Left lobe of liver (tissue), 2 donors: ENCODE data around the gene DIO1. TPM values are rescaled to one million over a fixed set of nuclear protein-coding genes. Genes with fewer than 3 reads are reported as not detected.
A peak's percentile ranks its signal among the peaks of the same experiment; 100 is the strongest.

Source experiments
- ATAC-seq: fragments of 200-7000 bp; cut with Tn5 transposase; one replicate; pipeline ENCODE4 v1.9.1; 2020; ENCODE audit warnings: mild to moderate bottlenecking, moderate library complexity
- DNase-seq: peaks from one replicate; pipeline ENCODE4 v3.0.0-alpha.2; 2020; ENCODE audit warnings: low spot score
- total RNA-seq: library from RNA; stranded (reverse); gene quantifications from one replicate; pipeline ENCODE4 v1.2.1, GENCODE V29; 2021
- donor health status: DM: no; HTN: no; CAD: no; lungs with moderate emphysema.
- donor health status: DM: no; HTN: yes; CAD: no.

The DIO1 gene
- total RNA-seq, 1 donor from 2014 or later = 39.4 TPM

GRCh38 chr1:53938136-53938830, 44.3 kb downstream of the DIO1 start:
- no peak for ATAC-seq
- DNase-seq = no peak

GRCh38 chr1:53942127-53942957, 48.4 kb downstream of the DIO1 start:
- no peak for ATAC-seq
- no peak for DNase-seq

DNA sequence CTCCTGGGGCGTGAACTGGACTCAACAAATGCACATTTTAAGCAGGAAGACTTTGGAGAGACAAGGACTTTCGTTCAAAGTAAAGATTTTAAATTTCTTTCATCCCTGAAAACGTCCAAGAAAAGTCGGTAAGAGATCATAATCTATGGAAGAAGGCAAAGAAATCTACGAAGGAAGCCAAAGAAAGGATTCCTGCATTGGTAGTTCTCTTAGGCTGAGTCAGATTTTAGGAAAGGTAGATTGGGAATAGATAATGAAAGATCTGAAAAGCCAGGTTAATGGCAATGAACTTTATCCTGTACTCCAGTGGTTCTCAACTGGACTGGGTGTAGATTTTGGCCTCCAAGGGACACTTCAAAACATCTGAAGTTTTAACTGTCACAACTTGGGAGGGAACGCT, 49.1 kb downstream of the DIO1 start:
- DNase-seq = no peak
- ATAC-seq = no peak

DNA sequence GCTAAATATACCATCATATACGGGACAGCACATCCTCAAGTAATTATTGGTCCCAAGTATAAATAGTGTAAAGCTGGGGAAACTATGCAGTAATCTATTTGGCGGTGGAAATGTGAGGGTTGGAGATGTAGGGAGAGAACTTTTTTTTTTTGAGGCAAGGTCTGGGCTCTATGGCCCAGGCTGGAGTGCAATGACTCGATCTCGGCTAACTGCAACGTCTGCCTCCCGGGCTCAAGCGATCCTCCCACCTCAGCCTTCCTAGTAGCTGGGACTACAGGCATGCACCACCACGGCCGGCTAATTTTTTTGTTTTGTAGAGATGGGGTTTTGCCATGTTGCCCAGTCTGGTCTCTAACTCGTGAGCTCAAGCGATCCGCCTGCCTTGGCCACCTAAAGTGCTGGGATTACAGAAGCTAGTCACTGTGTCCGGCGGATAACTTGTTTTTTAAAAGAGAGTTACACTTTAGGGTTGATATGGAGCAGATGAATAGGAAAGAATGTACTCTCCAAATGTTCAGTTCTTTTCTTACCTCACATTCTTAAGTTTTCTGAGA, 49.6 kb downstream of the DIO1 start:
- ATAC-seq = no peak

GRCh38 chr1:53944469-53945182, 50.6 kb downstream of the DIO1 start:
- ATAC-seq (no peak), DNase-seq (no peak)

More for the DNA sequence above, 49.6 kb downstream of the DIO1 start:
- no peak for DNase-seq

DNA sequence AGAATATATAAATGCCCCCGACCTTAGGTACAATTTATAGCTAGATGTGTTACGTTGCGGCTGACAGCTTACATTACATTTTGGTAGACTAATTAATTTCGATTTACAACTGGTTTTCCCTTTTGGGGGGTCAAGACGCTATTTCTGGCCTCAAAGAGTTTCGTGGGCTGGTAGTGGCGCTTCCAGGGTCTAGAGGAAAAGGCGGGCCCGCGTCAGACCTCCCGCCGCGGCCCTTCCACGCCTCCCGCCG, 51.1 kb downstream of the DIO1 start:
- ATAC-seq = no peak
- no peak for DNase-seq

DNA sequence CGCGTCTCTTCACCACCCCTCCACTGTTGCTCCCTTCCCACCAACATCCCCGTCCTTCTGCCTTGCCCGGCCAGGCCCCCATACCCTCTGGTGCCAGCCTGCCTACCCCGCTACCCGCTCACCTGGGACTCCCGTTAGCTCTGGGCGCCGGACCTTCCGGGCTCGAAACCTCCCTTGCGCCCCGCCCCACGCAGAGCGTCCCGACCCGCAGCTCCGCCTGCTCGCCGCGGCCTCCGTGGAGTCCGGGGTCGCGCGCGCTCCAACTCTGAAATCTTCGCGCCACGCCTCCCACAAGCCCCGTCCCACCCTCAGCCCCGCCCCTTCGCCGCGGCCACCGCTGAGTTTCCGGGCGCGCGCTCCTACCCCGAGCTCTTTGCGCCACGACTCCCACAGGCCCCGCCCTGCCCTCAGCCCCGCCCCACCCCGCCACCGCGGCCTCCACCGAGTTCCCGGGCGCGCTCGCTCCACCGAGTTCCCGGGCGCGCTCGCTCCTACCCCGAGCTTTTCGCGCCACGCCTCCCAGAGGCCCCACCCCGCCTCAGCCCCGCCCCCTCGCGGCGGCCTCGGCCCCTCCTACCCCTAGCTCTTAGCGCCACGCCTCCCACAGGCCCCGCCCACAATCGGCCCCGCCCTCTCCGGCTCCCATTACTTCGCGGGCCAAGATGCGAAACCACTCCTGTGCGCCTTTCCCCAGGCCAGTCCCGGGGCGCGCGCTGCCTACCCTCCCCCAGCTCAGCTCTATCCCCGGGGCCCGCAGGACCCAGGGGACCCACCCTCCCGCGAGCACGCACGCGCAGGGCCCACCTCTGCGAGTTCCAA, 51.7 kb downstream of the DIO1 start, which contains the start of gene IFT25:
IFT25 (minus strand) TSS at position 267 of the 819 bp plus-strand sequence. CDS start 5,617 bp downstream, outside the sequence.
- DNase-seq = peak; percentile 98
- ATAC-seq = peak; percentile 88

DNA sequence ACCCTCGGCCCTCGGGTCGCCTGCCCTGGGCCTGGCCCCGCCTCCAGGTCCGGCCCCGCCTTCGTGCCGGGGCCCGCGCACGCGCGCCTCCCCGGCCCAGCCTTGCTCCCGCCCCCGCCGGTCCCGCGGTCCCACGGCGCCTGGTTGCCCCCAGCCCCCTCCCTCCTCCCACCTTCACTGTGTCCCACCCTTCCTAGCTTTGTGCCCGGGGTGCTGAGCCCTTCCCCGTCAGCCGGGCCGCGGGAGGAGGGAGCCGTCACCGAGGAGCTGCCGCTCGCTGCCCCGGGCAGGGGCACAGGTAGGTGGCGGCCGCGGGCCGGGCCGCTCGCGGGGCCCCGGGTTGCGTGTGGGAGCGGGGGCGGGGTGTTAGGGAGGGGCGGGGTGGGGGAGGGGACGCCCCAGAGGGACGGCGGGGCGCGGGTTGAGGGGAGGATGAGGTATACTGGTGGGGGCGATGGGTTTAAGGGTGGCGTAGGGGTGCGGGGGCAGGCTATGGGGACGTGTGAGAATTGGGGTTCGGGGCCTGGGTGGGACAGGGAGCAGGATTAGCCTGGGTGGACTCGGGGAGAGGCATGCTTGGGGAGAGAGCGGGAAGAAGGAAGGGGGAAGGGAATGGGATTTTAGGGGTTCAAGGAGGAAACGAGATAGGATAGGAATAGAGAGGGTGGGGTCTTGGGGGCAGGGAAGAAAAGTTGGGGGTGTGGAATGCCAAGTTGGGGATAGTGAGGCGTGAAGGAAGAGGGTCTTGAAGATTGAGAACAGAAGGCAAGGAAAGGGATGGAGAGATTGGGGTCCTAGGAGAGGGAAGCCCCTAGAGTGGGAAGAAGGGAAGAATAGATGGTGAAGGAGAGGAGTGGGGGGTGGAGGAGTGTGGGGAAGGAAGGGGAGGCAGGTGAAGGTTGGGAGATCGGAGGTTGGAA, 52.5 kb downstream of the DIO1 start, which contains the start of gene LRRC42:
LRRC42 (plus strand) TSS at position 99 of the 920 bp plus-strand sequence. CDS start 5,650 bp downstream, outside the sequence.
- DNase-seq (no peak), ATAC-seq (peak; percentile 82)

DNA sequence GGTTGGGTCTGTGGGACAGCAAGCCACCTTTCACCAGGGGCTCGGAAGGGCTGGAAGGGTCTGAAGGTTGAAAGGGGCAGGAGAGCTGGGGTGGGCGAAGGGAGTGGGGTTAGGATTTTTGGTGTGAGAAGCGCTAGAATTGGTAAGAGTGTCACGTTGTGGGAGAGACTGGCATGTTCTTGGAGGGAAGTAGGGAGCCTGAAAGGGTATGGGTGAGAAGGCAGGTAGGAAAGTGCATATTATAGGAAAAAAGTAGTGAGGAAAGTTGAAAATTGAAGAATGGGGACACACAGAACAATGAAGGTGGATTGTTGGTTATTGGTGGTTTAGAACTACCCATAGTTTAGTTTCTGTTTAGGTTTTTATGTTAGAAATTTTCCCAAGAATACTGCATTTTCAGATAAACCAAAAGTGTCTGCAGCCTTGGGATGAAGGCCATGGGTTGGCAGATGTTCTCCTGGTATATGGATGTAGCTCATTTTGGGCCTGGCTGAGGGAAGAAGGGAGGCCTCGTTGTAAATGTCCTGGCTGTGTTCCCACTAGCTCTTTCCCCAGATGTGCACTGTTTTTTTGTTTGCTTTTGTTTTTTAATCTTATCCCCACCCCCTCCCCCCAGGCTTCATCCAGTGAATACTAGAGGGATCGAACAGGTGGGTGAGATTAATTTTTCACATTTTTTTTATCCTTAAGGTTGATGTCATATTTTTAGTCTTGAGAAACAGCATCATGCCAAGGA, 53.4 kb downstream of the DIO1 start:
- no peak for DNase-seq
- ATAC-seq = no peak

DNA sequence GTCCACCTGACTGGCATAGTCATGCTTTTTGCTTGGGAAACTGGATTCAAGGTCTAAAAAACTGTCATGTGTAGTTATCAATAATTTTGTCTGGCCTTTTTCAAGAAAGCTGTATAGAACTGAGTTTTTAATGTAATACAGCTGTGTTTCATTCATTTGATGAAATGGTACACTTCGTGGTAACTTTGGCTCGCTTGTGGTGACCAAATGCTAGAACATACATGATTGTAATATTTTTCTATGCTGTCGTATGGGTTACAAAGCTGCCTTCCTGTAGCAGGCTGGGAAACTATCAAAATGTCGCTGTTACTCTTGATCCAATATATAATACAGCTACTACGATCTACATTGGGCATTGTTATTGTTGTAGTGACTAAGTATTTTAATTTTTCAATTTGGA, 54.3 kb downstream of the DIO1 start:
- DNase-seq (no peak), ATAC-seq (no peak)

GRCh38 chr1:53949023-53949990, 55.3 kb downstream of the DIO1 start:
- DNase-seq = no peak
- ATAC-seq = no peak

DNA sequence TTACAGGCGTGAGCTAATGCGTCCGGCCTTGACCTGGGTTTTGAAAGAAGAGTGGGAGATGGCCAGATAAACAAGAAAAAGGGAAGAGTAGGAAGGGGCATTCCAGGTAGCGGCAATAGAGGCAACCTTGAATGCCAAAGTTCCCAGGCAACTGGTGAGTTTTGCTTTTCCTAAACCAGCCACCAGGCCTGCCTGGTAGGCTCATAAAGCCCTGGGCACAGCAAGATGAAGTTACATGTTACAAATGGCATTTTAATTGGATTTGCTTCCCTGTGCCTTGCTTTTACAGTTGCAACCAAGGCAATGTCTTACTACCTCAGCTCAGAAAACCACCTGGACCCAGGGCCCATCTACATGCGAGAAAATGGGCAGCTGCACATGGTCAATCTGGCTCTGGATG, 57.7 kb downstream of the DIO1 start:
- no peak for DNase-seq

DNA sequence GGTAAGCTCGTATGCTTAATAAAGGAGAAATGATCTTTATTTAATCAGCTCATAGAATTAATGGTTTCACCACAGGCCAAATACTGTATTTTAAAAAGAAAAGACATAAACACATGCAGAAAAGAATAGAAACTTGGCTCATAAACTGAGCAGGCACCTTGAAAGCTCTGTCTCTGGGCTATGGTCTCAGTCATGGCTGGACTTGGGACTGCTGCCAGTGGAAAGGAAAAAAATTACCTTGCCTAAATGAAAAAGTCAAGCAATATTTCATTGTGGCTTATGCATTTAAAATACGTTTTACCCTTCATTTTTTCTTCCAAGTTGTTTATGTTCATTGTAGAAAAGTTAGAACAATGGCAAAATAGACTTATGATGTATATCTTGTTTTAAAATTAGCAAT, 60.1 kb downstream of the DIO1 start:
- DNase-seq (no peak), ATAC-seq (no peak)

More for the DNA sequence above, 57.7 kb downstream of the DIO1 start:
- ATAC-seq = peak; percentile 38

DNA sequence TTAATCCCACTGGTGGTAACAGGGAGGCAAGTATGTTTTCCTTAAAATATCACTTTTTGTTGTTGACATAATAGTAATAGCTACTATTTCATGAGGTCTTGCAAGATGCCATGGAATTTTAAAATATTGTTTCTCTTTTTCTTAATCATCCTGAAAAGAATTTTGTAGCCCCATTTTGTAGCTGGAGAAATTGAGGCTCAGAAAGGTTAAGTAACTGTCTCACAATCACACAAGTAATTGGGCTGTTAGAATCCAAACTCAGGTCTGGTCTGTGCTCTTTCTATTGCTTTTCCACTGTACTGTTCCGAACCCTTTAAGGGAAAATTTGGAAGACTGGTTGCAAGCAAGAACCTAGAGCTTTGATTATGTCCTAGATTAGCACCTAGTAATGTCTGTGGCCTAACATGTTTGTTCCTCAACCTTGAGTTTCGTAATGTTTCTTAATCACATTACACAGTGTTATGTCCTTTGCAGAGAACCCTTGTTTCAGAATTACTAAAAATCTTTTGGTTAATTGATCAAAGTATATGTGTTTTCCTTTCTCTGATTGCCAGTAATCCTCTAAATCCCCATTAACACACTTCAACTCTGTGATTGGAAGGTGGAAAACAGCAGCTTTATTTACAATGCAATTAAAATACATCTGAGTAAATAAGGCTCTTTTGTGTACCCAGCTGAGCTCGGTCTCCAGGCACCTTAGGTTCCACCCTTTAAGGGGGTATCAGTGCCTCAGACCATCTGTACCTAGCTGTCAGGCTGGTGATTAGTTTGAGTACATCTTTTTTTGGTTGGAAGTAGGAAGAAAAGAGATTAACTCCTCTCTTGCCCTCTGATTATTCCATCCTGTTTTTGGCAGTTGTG, 62.6 kb downstream of the DIO1 start:
- ATAC-seq = peak; percentile 60

GRCh38 chr1:53957194-53957818, 63.3 kb downstream of the DIO1 start:
- no peak for DNase-seq

More for the DNA sequence above, 62.6 kb downstream of the DIO1 start:
- no peak for DNase-seq

GRCh38 chr1:53959664-53960250, 65.8 kb downstream of the DIO1 start:
- no peak for DNase-seq
- peak; percentile 89 for ATAC-seq

More at GRCh38 chr1:53957194-53957818, 63.3 kb downstream of the DIO1 start:
- no peak for ATAC-seq
